Erythroblast (primary cell): ENCODE measurements around the gene TBL2.

ENCODE experiments used
- GATA1 ChIP-seq: IDR thresholded peaks from 2 replicates; pipeline ENCODE4 v1.6.1; 2011; ENCODE audit warnings: low read depth, mild to moderate bottlenecking, control low read depth, low read length, moderate library complexity
- POLR2A ChIP-seq: IDR thresholded peaks from 2 replicates; pipeline ENCODE4 v1.6.1; 2011; ENCODE audit warnings: mild to moderate bottlenecking, low read length

DNA sequence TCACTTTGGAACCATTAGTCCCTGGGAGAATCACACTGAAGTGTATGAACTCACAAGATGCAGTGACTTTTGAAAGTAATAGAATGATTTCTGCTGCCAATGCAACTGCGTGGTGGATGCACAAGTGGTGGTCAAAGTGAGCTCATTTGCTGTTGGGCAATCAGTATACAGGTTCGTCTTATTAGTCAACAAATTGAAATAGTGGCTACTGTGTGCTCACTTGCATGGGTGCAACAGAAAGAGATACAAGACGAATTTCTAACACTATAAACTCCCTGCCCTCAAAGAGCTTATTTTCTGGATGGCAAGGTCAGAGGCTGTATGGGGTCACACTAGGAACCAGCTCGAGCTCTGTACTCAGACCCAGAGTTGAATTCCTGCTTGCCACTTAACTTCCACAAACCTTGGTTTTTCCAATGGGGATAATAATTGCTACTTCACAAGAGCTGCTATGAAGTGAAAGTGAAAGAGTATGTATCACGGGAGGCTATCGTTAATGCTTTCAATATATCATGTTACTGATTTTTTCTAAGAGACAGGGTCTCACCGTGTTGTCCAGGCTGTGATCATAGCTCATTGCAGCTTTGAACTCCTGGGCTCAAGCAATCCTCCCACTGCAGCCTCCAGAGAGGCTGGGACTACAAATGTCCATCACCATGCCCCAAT lies 12.6 kb downstream of the TBL2 start:
- TF ChIP-seq POLR2A (no peak), GATA1 (no peak)
